GM12878 (cell line): ENCODE results near the gene EFCAB8. TPM values are rescaled to one million over a fixed set of nuclear protein-coding genes. Genes with fewer than 3 reads are reported as not detected.

Source experiments
- ATAC-seq: fragments of 200-7000 bp; cut with Tn5 transposase; 3 replicates; pipeline ENCODE4 v1.9.1; 2020; ENCODE audit warnings: mild to moderate bottlenecking, moderate library complexity
- BruUV-seq: library from RNA; stranded (reverse); fragments of 400-500 nt; replicated peaks from 2 replicates; lab custom pipeline; 2021; lab: Mats Ljungman, UMichigan
- CTCF ChIA-PET: fragments of 300-600 bp; sonication (Branson Sonifier 250); formaldehyde crosslinking; extraction: SDS; loops from one replicate; lab custom pipeline; 2021; ENCODE audit warnings: inconsistent platforms; lab: Yijun Ruan, JAX
- POLR2A ChIA-PET: fragments of 350-600 bp; formaldehyde crosslinking; extraction: SDS; loops from one replicate; lab custom pipeline; 2021; ENCODE audit warnings: inconsistent platforms; lab: Charles Lee
- RAD21 ChIA-PET: fragments of 300-600 bp; sonication (Branson Sonifier 250); formaldehyde crosslinking; loops from one replicate; lab custom pipeline; 2023; ENCODE audit warnings: antibody characterized with exemption; ENCODE audit not compliant: unreplicated experiment; lab: Charles Lee
- SMC1A ChIA-PET: fragments of 300-600 bp; sonication (Branson Sonifier 250); formaldehyde crosslinking; loops from one replicate; lab custom pipeline; 2023; ENCODE audit not compliant: unreplicated experiment, uncharacterized antibody; lab: Charles Lee
- DNase-seq: peaks from one replicate; pipeline ENCODE4 v3.0.0-alpha.2; 2011; ENCODE audit warnings: low read depth, low spot score
- FAIRE-seq: peaks from 3 replicates; lab custom pipeline; 2011; peaks lifted over from hg19 to GRCh38; lab: Jason Lieb, UNC
- H2AFZ ChIP-seq: 2 replicates; pipeline ENCODE4 v1.6.0; 2011; ENCODE audit warnings: low read depth, low read length, control low read depth; ENCODE audit not compliant: control insufficient read depth
- H3K27ac ChIP-seq: 2 replicates; pipeline ENCODE4 v1.5.1; 2011; ENCODE audit warnings: control low read depth; ENCODE audit not compliant: control insufficient read depth, insufficient read depth
- H3K27me3 ChIP-seq, 2 experiments: replicated peaks in 1 of 2; 2 replicates each; pipeline versions ENCODE4 v1.6.0 to v1.6.1; 2011; ENCODE audit warnings: low read length in 1 of 2; ENCODE audit not compliant: control insufficient read depth in 2 of 2, insufficient read depth in 2 of 2
- H3K36me3 ChIP-seq, 2 experiments: 2 replicates each; pipeline ENCODE4 v1.5.1; 2011; ENCODE audit warnings: low read length in 1 of 2; ENCODE audit not compliant: control insufficient read depth in 2 of 2, insufficient read depth in 2 of 2
- H3K4me1 ChIP-seq: 2 replicates; pipeline ENCODE4 v1.6.1; 2011; ENCODE audit warnings: mild to moderate bottlenecking, low read length, moderate library complexity, mixed read lengths; ENCODE audit not compliant: control insufficient read depth, insufficient read depth
- H3K4me2 ChIP-seq: 2 replicates; pipeline ENCODE4 v1.6.0; 2011; ENCODE audit warnings: control low read depth; ENCODE audit not compliant: control insufficient read depth, insufficient read depth
- H3K4me3 ChIP-seq: fragments of 200-600 bp; sonication (generic); 2 replicates; pipeline ENCODE4 v1.5.1; 2016
- H3K79me2 ChIP-seq: 2 replicates; pipeline ENCODE4 v1.6.0; 2011; ENCODE audit warnings: low read length; ENCODE audit not compliant: control insufficient read depth, insufficient read depth
- H3K9ac ChIP-seq: 2 replicates; pipeline ENCODE4 v1.8.0; 2011; ENCODE audit warnings: low read length, control low read depth, mixed read lengths; ENCODE audit not compliant: control insufficient read depth, insufficient read depth
- H3K9me3 ChIP-seq: replicated peaks from 3 replicates; pipeline ENCODE4 v1.5.1; 2011; ENCODE audit warnings: mild to moderate bottlenecking, low read length; ENCODE audit not compliant: control insufficient read depth, insufficient read depth
- H4K20me1 ChIP-seq: 2 replicates; pipeline ENCODE4 v1.6.0; 2011; ENCODE audit not compliant: control insufficient read depth, insufficient read depth
- BCL11A ChIP-seq: IDR thresholded peaks from 2 replicates; pipeline ENCODE4 v1.6.1; 2011; ENCODE audit warnings: low read depth, low read length
- BMI1 ChIP-seq: fragments of 450-650 bp; IDR thresholded peaks from 2 replicates; pipeline ENCODE4 v1.6.1; 2016; ENCODE audit warnings: mild to moderate bottlenecking, moderate library complexity, borderline replicate concordance
- CHD1 ChIP-seq: IDR thresholded peaks from 2 replicates; pipeline ENCODE4 v1.6.1; 2012; ENCODE audit warnings: low read depth, low read length, improper control_type of control experiment
- FOS ChIP-seq: IDR thresholded peaks from 3 replicates; pipeline ENCODE4 v1.6.1; 2011; ENCODE audit warnings: borderline replicate concordance; ENCODE audit not compliant: insufficient read length; ENCODE audit errors: extremely low read depth
- NR2C1 ChIP-seq: fragments of 450-650 bp; IDR thresholded peaks from 2 replicates; pipeline ENCODE4 v1.6.1; 2017; ENCODE audit warnings: antibody characterized with exemption, mild to moderate bottlenecking, moderate library complexity
- PAX5 ChIP-seq: IDR thresholded peaks from 2 replicates; pipeline ENCODE4 v1.6.1; 2011; ENCODE audit warnings: low read depth, low read length, borderline replicate concordance
- RBBP5 ChIP-seq: fragments of 200-600 bp; sonication (generic); conservative IDR thresholded peaks from 2 replicates; pipeline ENCODE4 v1.6.1; 2016
- RELA ChIP-seq: fragments of 450-650 bp; IDR thresholded peaks from 2 replicates; pipeline ENCODE4 v1.8.0; 2014; ENCODE audit warnings: borderline replicate concordance; ENCODE audit not compliant: partially characterized antibody
- RUNX3 ChIP-seq: IDR thresholded peaks from 2 replicates; pipeline ENCODE4 v1.6.1; 2012; ENCODE audit warnings: low read length, inconsistent platforms
- STAT1 ChIP-seq: fragments of 450-650 bp; conservative IDR thresholded peaks from 2 replicates; pipeline ENCODE4 v1.6.1; 2014; ENCODE audit warnings: antibody characterized with exemption, mild to moderate bottlenecking
- SUZ12 ChIP-seq: fragments of 200-600 bp; sonication (generic); IDR thresholded peaks from one replicate; pipeline ENCODE4 v1.6.1; 2018; ENCODE audit warnings: antibody characterized with exemption, mild to moderate bottlenecking; ENCODE audit not compliant: unreplicated experiment
- TCF12 ChIP-seq: IDR thresholded peaks from 2 replicates; pipeline ENCODE4 v1.6.1; 2011; ENCODE audit warnings: low read depth, mild to moderate bottlenecking, low read length
- WGBS: methylation state at CpG from one replicate; pipeline ENCODE4 v1.1.6; 2016; ENCODE audit warnings: low lambda C conversion rate; ENCODE audit not compliant: insufficient replicate concordance, insufficient coverage; ENCODE audit errors: missing lambda C conversion rate; 5-methylcytosine and 5-hydroxymethylcytosine counted together
- in situ Hi-C: fragments of 300-500 bp; cut with MboI; formaldehyde crosslinking; loops from 9 replicates; pipeline ENCODE4 v1.14.3; 2018; ENCODE audit warnings: mixed read lengths
- intact Hi-C: fragments of 100-400 bp; cut with micrococcal nuclease; formaldehyde crosslinking; loops from one replicate; pipeline ENCODE4 v1.14.2; 2022; ENCODE audit not compliant: unreplicated experiment
- polyA plus RNA-seq, 11 experiments: library from polyadenylated mRNA; depleted of rRNA in 4 of 11; unstranded in 6 of 11; stranded (reverse) in 5 of 11; fragments of >200 nt; fragmentation: Nextera tagmentation in 4 of 11; fragmentation: Illumina TruSeq in 1 of 11; extraction: Ambion mirVana in 4 of 11; extraction: Trizol in 1 of 11; gene quantifications; 1 replicate in 1 of 11; 2 replicates in 10 of 11; pipeline versions ENCODE4 v1.2.1 to v1.2.3, GENCODE V29; 2011 to 2016; ENCODE audit warnings: inconsistent platforms in 2 of 11, missing spikeins in 2 of 11, low read depth in 1 of 11
- total RNA-seq, 4 experiments: library from RNA; depleted of rRNA in 3 of 4; stranded (reverse); fragments of >200 nt in 3 of 4; fragmentation: Illumina TruSeq in 1 of 4; extraction: Trizol in 1 of 4; gene quantifications; 2 replicates each; pipeline versions ENCODE4 v1.2.1 to v1.2.3, GENCODE V29; 2013 to 2021
- TF ChIP-seq, protein P1 (sequence below): fragments of 450-650 bp; IDR thresholded peaks from 2 replicates; pipeline ENCODE4 v1.6.1; 2017; ENCODE audit warnings: borderline replicate concordance

EFCAB8 gene
- total and polyA plus RNA-seq, 10 of the 15 experiments (the other 5 are each of a cell fraction or from before 2014, with no cell fraction given) = 0.04 to 0.18 (median 0.06) TPM; not detected in 4

GRCh38 chr20:33004141-33004751 lies 145.5 kb downstream of the EFCAB8 start, which contains the start of gene SUN5:
TSS of gene SUN5 (minus strand) at chr20:33004433. CDS start at chr20:33004340, 93 bp downstream.
- POLR2A ChIA-PET = no interaction called here
- BruUV-seq = no TSS peak

More at GRCh38 chr20:33004141-33004751, 145.5 kb downstream of the EFCAB8 start, which contains the start of gene SUN5:
- RAD21 ChIA-PET = no interaction called here
- no peak within 1 kb of the TSS for H3K4me2 ChIP-seq
- no peaks in the 10 kb centered on the region for H3K27me3 ChIP-seq
- H3K9me3 ChIP-seq = no peaks in the 10 kb centered on the region; the same call in 2 of the 3 replicates
- DNase-seq (no peak), ATAC-seq (no peak), FAIRE-seq (no peak)
- under 1% methylated on average over 6 of the region's 6 CpGs for WGBS
- in situ Hi-C loops (no loop called here), intact Hi-C loops (no loop called here)
- H4K20me1 ChIP-seq = no peaks in the 10 kb centered on the region
- H2AFZ ChIP-seq = no peak within 1 kb of the TSS
- H3K4me3 ChIP-seq = no peak within 1 kb of the TSS
- TF ChIP-seq STAT1 = no peak
- no peak for TF ChIP-seq BMI1
- TF ChIP-seq SUZ12 = no peak
- no peak for TF ChIP-seq RELA
- no peak for TF ChIP-seq PAX5
- TF ChIP-seq BCL11A = no peak
- TF ChIP-seq FOS = no peak
- no peak for TF ChIP-seq RUNX3
- TF ChIP-seq RBBP5 = no peak
- TF ChIP-seq CHD1 = no peak
- no peak for TF ChIP-seq TCF12
- no peak for TF ChIP-seq NR2C1
- TF ChIP-seq, protein P1, sequence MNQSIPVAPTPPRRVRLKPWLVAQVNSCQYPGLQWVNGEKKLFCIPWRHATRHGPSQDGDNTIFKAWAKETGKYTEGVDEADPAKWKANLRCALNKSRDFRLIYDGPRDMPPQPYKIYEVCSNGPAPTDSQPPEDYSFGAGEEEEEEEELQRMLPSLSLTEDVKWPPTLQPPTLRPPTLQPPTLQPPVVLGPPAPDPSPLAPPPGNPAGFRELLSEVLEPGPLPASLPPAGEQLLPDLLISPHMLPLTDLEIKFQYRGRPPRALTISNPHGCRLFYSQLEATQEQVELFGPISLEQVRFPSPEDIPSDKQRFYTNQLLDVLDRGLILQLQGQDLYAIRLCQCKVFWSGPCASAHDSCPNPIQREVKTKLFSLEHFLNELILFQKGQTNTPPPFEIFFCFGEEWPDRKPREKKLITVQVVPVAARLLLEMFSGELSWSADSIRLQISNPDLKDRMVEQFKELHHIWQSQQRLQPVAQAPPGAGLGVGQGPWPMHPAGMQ = no peak
- H3K4me1 ChIP-seq = no peaks in the 10 kb centered on the region
- no peak within 1 kb of the TSS for H3K9ac ChIP-seq
- no peak within 1 kb of the TSS for H3K27ac ChIP-seq
- H3K79me2 ChIP-seq = no peaks in the 10 kb centered on the region
- CTCF ChIA-PET = interaction anchor here (1.0 to 1.8 kb wide), 9 partner anchors 11 to 330 kb away, joined by 3 to 10 read pairs (median 4); partner anchors contain the start of gene C20orf203
- SMC1A ChIA-PET = interaction anchor here (0.6 to 1.0 kb wide), 2 partner anchors 102 to 182 kb away, joined by 3 read pairs; no protein-coding TSS in a partner anchor
- no peaks in the 10 kb centered on the region for H3K36me3 ChIP-seq
